HepG2 (cell line): ENCODE results near the gene SLC44A4. TPM values are rescaled to one million over a fixed set of nuclear protein-coding genes. Genes with fewer than 3 reads are reported as not detected.

ENCODE experiments used
- DNMT1 ChIP-seq: sonication (generic); formaldehyde crosslinking; IDR thresholded peaks from 2 replicates; pipeline ENCODE4 v1.5.1; 2020; ENCODE audit warnings: mild to moderate bottlenecking, missing genetic modification reagents
- EP300 ChIP-seq, 3 experiments: sonication (generic) in 1 of 3; formaldehyde crosslinking in 1 of 3; IDR thresholded peaks; 2 replicates each; pipeline versions ENCODE4 v1.5.1 to v1.6.1; 2011 to 2020; ENCODE audit warnings: low read depth in 2 of 3, low read length in 2 of 3, borderline replicate concordance in 1 of 3, improper control_type of control experiment in 1 of 3, mild to moderate bottlenecking in 1 of 3, missing genetic modification reagents in 1 of 3, moderate library complexity in 1 of 3
- MTERF4 ChIP-seq: sonication (generic); formaldehyde crosslinking; IDR thresholded peaks from 2 replicates; pipeline ENCODE4 v1.8.0; 2023; ENCODE audit warnings: mild to moderate bottlenecking, missing genetic modification reagents
- MXD3 ChIP-seq: IDR thresholded peaks from 2 replicates; pipeline ENCODE4 v1.6.1; 2016; ENCODE audit warnings: mild to moderate bottlenecking, missing biosample characterization, missing genetic modification reagents
- NR2C2 ChIP-seq: sonication (generic); formaldehyde crosslinking; IDR thresholded peaks from 2 replicates; pipeline ENCODE4 v1.4.0; 2020; ENCODE audit warnings: missing genetic modification reagents, mild to moderate bottlenecking, moderate library complexity, borderline replicate concordance
- PAXIP1 ChIP-seq: sonication (generic); formaldehyde crosslinking; conservative IDR thresholded peaks from 2 replicates; pipeline ENCODE4 v1.4.0; 2020; ENCODE audit warnings: mild to moderate bottlenecking, missing genetic modification reagents, moderate library complexity
- POGZ ChIP-seq: sonication (generic); formaldehyde crosslinking; IDR thresholded peaks from 2 replicates; pipeline ENCODE4 v1.4.0; 2020; ENCODE audit warnings: mild to moderate bottlenecking, missing genetic modification reagents
- REPIN1 ChIP-seq: sonication (generic); formaldehyde crosslinking; IDR thresholded peaks from 2 replicates; pipeline ENCODE4 v1.8.0; 2022; ENCODE audit warnings: missing genetic modification reagents, low read depth, mild to moderate bottlenecking, borderline replicate concordance
- TARDBP ChIP-seq: sonication (generic); formaldehyde crosslinking; IDR thresholded peaks from 2 replicates; pipeline ENCODE4 v1.8.0; 2022; ENCODE audit warnings: mild to moderate bottlenecking, missing genetic modification reagents
- ZNF318 ChIP-seq: sonication (generic); formaldehyde crosslinking; IDR thresholded peaks from 2 replicates; pipeline ENCODE4 v1.4.0; 2020; ENCODE audit warnings: mild to moderate bottlenecking, missing genetic modification reagents
- ZNF567 ChIP-seq: sonication (generic); formaldehyde crosslinking; IDR thresholded peaks from 2 replicates; pipeline ENCODE4 v1.8.1; 2023; ENCODE audit warnings: mild to moderate bottlenecking, missing genetic modification reagents, borderline replicate concordance
- ZNF570 ChIP-seq: sonication (generic); formaldehyde crosslinking; IDR thresholded peaks from 2 replicates; pipeline ENCODE4 v1.4.0; 2020; ENCODE audit warnings: mild to moderate bottlenecking, missing genetic modification reagents, borderline replicate concordance
- ZNF607 ChIP-seq: sonication (generic); formaldehyde crosslinking; IDR thresholded peaks from 2 replicates; pipeline ENCODE4 v1.5.1; 2020; ENCODE audit warnings: missing genetic modification reagents, mild to moderate bottlenecking, borderline replicate concordance
- ZNF839 ChIP-seq: sonication (generic); formaldehyde crosslinking; IDR thresholded peaks from 2 replicates; pipeline ENCODE4 v1.4.0; 2020; ENCODE audit warnings: missing genetic modification reagents, mild to moderate bottlenecking, borderline replicate concordance
- polyA plus RNA-seq, 8 experiments: library from polyadenylated mRNA; depleted of rRNA in 3 of 8; stranded (reverse) in 7 of 8; unstranded in 1 of 8; fragments of >200 nt; fragmentation: Illumina TruSeq in 4 of 8; extraction: Trizol in 4 of 8; gene quantifications; 2 replicates each; pipeline versions ENCODE4 v1.2.1 to v1.2.3, GENCODE V29; 2011 to 2016; ENCODE audit warnings: low read depth in 4 of 8, missing spikeins in 1 of 8, mixed read lengths in 1 of 8; ENCODE audit not compliant: insufficient read depth in 1 of 8
- total RNA-seq, 5 experiments: library from RNA; depleted of rRNA; stranded (reverse); fragments of >200 nt; fragmentation: Illumina TruSeq; extraction: Trizol; gene quantifications; 2 replicates each; pipeline ENCODE4 v1.2.3, GENCODE V29; 2016; ENCODE audit warnings: low read depth in 1 of 5

SLC44A4 gene
- total and polyA plus RNA-seq, 2 of the 13 experiments (the other 11 are each of a cell fraction or from before 2014, with no cell fraction given), result 3.5 to 5.9 TPM

- TF ChIP-seq ZNF318 (CRISPR knock-in tag) (0 out of 2 replicates have a peak, but pooled peaks have one; percentile 59), MXD3 (0 out of 2 replicates have a peak, but pooled peaks have one; percentile 15), ZNF567 (CRISPR knock-in tag) (peak; percentile 75; the same call in 1 of the 2 replicates), REPIN1 (CRISPR knock-in tag) (no peak), NR2C2 (CRISPR knock-in tag) (0 out of 2 replicates have a peak, but pooled peaks have one; percentile 46), PAXIP1 (CRISPR knock-in tag) (no peak), TARDBP (CRISPR knock-in tag) (0 out of 2 replicates have a peak, but pooled peaks have one; percentile 37), POGZ (CRISPR knock-in tag) (0 out of 2 replicates have a peak, but pooled peaks have one; percentile 17), ZNF839 (0 out of 2 replicates have a peak, but pooled peaks have one; percentile 25), MTERF4 (CRISPR knock-in tag) (0 out of 2 replicates have a peak, but pooled peaks have one; percentile 46), ZNF607 (no peak), EP300 (IDR thresholded peaks at IDR 0.05; ENCODE audit: low read depth in 2 of 2, low read length in 2 of 2) (no peak), EP300 (CRISPR knock-in tag; IDR thresholded peaks at IDR 0.05; ENCODE audit: borderline replicate concordance) (peak; percentile 43; the same call in 1 of the 2 replicates), DNMT1 (CRISPR knock-in tag) (no peak), ZNF570 (CRISPR knock-in tag) (no peak)
Observed at GRCh38 chr6:31877125-31877650, 1.6 kb downstream of the SLC44A4 start (continued).
